ENCODE measurements around the gene CCDC154.
A peak's percentile ranks its signal among the peaks of the same experiment; 100 is the strongest.

CCDC154 gene

GRCh38 chr16:1424028-1424427 is 20.3 kb downstream of the CCDC154 start (continued):
- TF ChIP-seq, protein P1, sequence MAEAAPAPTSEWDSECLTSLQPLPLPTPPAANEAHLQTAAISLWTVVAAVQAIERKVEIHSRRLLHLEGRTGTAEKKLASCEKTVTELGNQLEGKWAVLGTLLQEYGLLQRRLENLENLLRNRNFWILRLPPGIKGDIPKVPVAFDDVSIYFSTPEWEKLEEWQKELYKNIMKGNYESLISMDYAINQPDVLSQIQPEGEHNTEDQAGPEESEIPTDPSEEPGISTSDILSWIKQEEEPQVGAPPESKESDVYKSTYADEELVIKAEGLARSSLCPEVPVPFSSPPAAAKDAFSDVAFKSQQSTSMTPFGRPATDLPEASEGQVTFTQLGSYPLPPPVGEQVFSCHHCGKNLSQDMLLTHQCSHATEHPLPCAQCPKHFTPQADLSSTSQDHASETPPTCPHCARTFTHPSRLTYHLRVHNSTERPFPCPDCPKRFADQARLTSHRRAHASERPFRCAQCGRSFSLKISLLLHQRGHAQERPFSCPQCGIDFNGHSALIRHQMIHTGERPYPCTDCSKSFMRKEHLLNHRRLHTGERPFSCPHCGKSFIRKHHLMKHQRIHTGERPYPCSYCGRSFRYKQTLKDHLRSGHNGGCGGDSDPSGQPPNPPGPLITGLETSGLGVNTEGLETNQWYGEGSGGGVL (tag by site-specific recombination; IDR thresholded peaks at IDR 0.05) = no peak
- TF ChIP-seq, protein P2, sequence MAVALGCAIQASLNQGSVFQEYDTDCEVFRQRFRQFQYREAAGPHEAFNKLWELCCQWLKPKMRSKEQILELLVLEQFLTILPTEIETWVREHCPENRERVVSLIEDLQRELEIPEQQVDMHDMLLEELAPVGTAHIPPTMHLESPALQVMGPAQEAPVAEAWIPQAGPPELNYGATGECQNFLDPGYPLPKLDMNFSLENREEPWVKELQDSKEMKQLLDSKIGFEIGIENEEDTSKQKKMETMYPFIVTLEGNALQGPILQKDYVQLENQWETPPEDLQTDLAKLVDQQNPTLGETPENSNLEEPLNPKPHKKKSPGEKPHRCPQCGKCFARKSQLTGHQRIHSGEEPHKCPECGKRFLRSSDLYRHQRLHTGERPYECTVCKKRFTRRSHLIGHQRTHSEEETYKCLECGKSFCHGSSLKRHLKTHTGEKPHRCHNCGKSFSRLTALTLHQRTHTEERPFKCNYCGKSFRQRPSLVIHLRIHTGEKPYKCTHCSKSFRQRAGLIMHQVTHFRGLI (tag by site-specific recombination; IDR thresholded peaks at IDR 0.05) = peak; percentile 46; the same call in 1 of the 2 replicates
- TF ChIP-seq GLIS1 (tag by site-specific recombination; IDR thresholded peaks at IDR 0.05) (no peak), ZSCAN18 (tag by site-specific recombination; IDR thresholded peaks at IDR 0.05) (no peak), ZFP69B (tag by site-specific recombination; IDR thresholded peaks at IDR 0.05) (no peak), ZNF311 (tag by site-specific recombination; IDR thresholded peaks at IDR 0.05; ENCODE audit: borderline replicate concordance) (no peak), ZNF549 (tag by site-specific recombination; IDR thresholded peaks at IDR 0.05) (no peak), ZXDB (tag by site-specific recombination; IDR thresholded peaks at IDR 0.05) (no peak), KLF16 (tag by site-specific recombination; IDR thresholded peaks at IDR 0.05) (no peak)

- Histone ChIP-seq H3K4me3 (ENCODE audit: low read depth, low read length) (no peak overlapping the region), H3K9me3 (ENCODE audit: control insufficient read depth, insufficient read depth, low read depth, low read length) (no peaks in the 10 kb centered on the region), H3K36me3 (ENCODE audit: control insufficient read depth in 2 of 2, insufficient read depth in 1 of 2, low read length in 2 of 2) (peaks cover 0 to 4% of the 10 kb centered on the region in 2 experiments; a peak in 2 of 3 replicates), H3K27ac (ENCODE audit: extremely low read depth, low read depth, low read length) (no peak overlapping the region), H3K4me1 (ENCODE audit: control insufficient read depth, insufficient read depth, low read length) (peaks cover 3% of the 10 kb centered on the region; the same call in 1 of the 2 replicates)
- TF ChIP-seq ZFP37 (tag by site-specific recombination; IDR thresholded peaks at IDR 0.05) = no peak
- CTCF ChIA-PET = no interaction called here
- POLR2A ChIA-PET = no interaction called here
Measured at GRCh38 chr16:1422076-1422475, 22.3 kb downstream of the CCDC154 start.

DNA sequence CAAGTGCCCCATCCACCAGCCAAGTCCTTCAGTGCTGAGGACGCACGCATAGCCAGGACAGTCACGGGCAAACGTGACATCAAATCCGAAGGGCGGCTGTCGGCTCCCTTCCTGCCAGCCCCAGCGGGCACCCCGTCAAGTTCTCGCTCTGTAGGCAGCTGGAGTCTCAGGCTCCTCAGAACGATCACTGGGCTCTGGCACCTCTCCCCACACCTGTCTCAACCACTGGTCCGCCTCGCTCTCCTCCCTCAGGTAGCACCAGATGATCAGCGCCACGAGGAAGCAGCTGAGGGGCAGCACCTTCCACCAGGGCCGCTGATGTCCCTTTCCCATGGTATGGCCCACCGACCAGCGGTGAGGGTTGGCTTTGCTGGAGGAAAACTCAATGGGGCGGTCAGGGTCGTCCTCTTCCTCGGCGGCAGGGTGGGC is 24.2 kb downstream of the CCDC154 start:
- CTCF ChIA-PET = interaction anchor here (0.7 to 1.0 kb wide), 2 partner anchors 45 to 758 kb away, joined by 3 read pairs; no protein-coding TSS in a partner anchor
- no peaks in the 10 kb centered on the region for H3K9me3 ChIP-seq (ENCODE audit: control insufficient read depth, insufficient read depth, low read depth, low read length)
- H3K4me3 ChIP-seq (ENCODE audit: low read depth, low read length) = peak overlapping the region; percentile 75
- POLR2A ChIA-PET = interaction anchor here (0.6 to 1.5 kb wide), 11 partner anchors 8 to 301 kb away, joined by 3 to 10 read pairs (median 4); partner anchors contain the start of genes JPT2, PERCC1 and UBE2I
- H3K4me1 ChIP-seq (ENCODE audit: control insufficient read depth, insufficient read depth, low read length) = peaks cover 3% of the 10 kb centered on the region; the same call in 1 of the 2 replicates
- peaks cover 0 to 4% of the 10 kb centered on the region in 2 experiments; a peak in 2 of 3 replicates for H3K36me3 ChIP-seq (ENCODE audit: control insufficient read depth in 2 of 2, insufficient read depth in 1 of 2, low read length in 2 of 2)
- peak overlapping the region; percentile 60; the same call in 1 of the 2 replicates for H3K27ac ChIP-seq (ENCODE audit: extremely low read depth, low read depth, low read length)
- TF ChIP-seq ZBTB10 (tag by site-specific recombination; IDR thresholded peaks at IDR 0.05) = no peak
- no peak for TF ChIP-seq ZNF138 (tag by site-specific recombination; IDR thresholded peaks at IDR 0.05; ENCODE audit: borderline replicate concordance)
- TF ChIP-seq ZFP41 (tag by site-specific recombination; IDR thresholded peaks at IDR 0.05; ENCODE audit: borderline replicate concordance) = no peak
- no peak for TF ChIP-seq FEZF1 (tag by site-specific recombination; IDR thresholded peaks at IDR 0.05)
- TF ChIP-seq PRDM6 (tag by site-specific recombination; IDR thresholded peaks at IDR 0.05) = no peak
- TF ChIP-seq ZNF513 (tag by site-specific recombination; IDR thresholded peaks at IDR 0.05) = no peak
- no peak for TF ChIP-seq PRDM10 (tag by site-specific recombination; IDR thresholded peaks at IDR 0.05)

Measured in HEK293 (cell line).